Heart left ventricle (tissue), 13 donors: ENCODE data around the gene NOTCH4.

Experiments
- CTCF ChIP-seq, 12 donors: fragments of 200-600 bp; sonication (generic) in 4 of 12; IDR thresholded peaks; one replicate each; pipeline versions ENCODE4 v1.5.0 to v1.8.0; 2018 to 2022; ENCODE audit warnings: antibody characterized with exemption in 12 of 12, mild to moderate bottlenecking in 5 of 12
- POLR2A ChIP-seq, 2 donors: fragments of 450-650 bp; IDR thresholded peaks; one replicate each; pipeline ENCODE4 v1.6.1; 2017; ENCODE audit warnings: antibody characterized with exemption in 2 of 2, mild to moderate bottlenecking in 2 of 2, moderate library complexity in 2 of 2
- donor health status: ischemic (EF 13 %, LVEDD 7.1; RV severe dilation, severe dysfunction).
- donor health status: DM: no; HTN: yes; CAD: no.
- donor health status: DM: no; HTN: no; CAD: no.
- donor health status: ischemic (EF 25% LVEDD 6.9; RV normal size, moderate dysfunction).
- donor health status: ischemic (EF 25% LVEDD 5.7; RV mildly dilated, moderate dysfunction).
- donor health status: ischemic (EF 35%, LVEDD 5.7; RV mildly dilated, moderate dysfunction).
- donor health status: nonischemic (EF 11% LVEDD 7.7; RV severe dilation, severe dysfunction).
- donor health status: DM: yes; HTN: yes; CAD: no.
- donor health status: PGD.
- donor health status: ischemic (EF 29% LVEDD 5.4; RV normal size, mild dysfunction).
- donor health status: nonischemic (EF 23%, LVEDD 6.1; RV moderate dilation, normal function).

- TF ChIP-seq CTCF (IDR thresholded peaks at IDR 0.05) (no peak), POLR2A (IDR thresholded peaks at IDR 0.05) (no peak)
Observed at GRCh38 chr6:32178547-32179440, 45.1 kb downstream of the NOTCH4 start.
